Measurements from ENCODE around the gene FAM222A. TPM values are rescaled to one million over a fixed set of nuclear protein-coding genes. Genes with fewer than 3 reads are reported as not detected.

The FAM222A gene
- polyA plus RNA-seq, 6 donors from 2014 or later: 0.29 to 0.30 TPM; not detected in 4

GRCh38 chr12:109696485-109697269 lies 16.9 kb upstream of the FAM222A start:
- ATAC-seq (ENCODE audit: low read depth in 2 of 2) (no peak), DNase-seq (no peak)
- Mint-ChIP-seq H3K4me1 (no peaks in the 10 kb centered on the region), H3K4me3 (no peak overlapping the region), H3K27ac (no peak overlapping the region), H3K36me3 (peaks cover 0 to 8% of the 10 kb centered on the region in 2 donors), H3K9me3 (peaks cover 0 to 16% (median 2%) of the 10 kb centered on the region in 7 donors), H3K27me3 (peaks cover 10 to 42% (median 32%) of the 10 kb centered on the region in 3 donors)

DNA sequence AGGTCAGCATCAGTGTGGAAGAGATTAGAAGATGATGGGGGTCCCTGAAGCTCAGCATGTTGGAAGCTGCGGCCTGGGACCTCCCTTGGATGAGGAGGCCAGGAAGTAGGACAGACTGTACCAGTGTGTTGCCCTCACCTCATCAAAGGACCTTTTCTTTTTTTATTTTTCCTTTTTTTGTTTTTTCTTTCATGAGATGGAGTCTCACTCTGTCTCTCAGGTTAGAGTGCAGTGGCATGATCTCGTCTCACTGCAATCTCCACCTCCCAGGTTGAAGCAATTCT lies 16.4 kb upstream of the FAM222A start:
- peaks cover 0 to 11% (median 1%) of the 10 kb centered on the region in 7 donors for H3K9me3 Mint-ChIP-seq
- no peak overlapping the region for H3K27ac Mint-ChIP-seq
- H3K36me3 Mint-ChIP-seq: peaks cover 0 to 8% of the 10 kb centered on the region in 2 donors
- H3K4me3 Mint-ChIP-seq: no peak overlapping the region
- H3K4me1 Mint-ChIP-seq: no peaks in the 10 kb centered on the region
- peaks cover 10 to 40% (median 35%) of the 10 kb centered on the region in 3 donors for H3K27me3 Mint-ChIP-seq
- ATAC-seq (ENCODE audit: low read depth in 2 of 2) (no peak), DNase-seq (no peak)

DNA sequence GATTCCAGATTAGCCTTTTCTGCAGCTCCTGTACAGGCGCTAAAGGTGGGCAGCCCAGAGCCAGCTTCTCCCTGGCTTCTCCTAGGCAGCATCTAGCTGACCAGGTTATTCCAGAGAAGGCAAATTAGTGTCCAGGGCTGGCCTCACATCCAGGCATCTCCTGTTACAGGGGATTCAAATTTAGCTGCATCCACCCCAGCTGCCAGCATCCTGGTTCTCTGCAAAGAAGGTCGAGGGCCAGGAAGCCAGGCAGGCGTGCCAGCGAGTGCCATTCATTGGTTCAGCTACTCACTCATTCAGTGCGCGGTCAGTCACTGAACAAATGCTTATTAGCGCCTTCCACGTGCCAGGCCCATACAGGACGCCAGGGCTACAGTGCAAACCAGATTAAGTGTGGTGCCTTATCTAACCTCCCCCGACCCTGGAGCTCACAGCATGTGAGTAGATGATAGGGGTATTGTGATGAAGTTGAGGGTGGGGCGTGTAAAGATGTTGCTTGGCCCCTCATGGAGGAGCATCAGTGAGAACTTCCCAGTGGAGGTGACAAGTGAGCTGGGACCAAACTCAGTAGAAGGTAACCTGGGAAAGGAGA lies 15.7 kb upstream of the FAM222A start:
- Mint-ChIP-seq H3K4me1 (no peaks in the 10 kb centered on the region), H3K9me3 (peaks cover 0 to 3% (median 0%) of the 10 kb centered on the region in 7 donors), H3K27me3 (peaks cover 3 to 41% (median 35%) of the 10 kb centered on the region in 3 donors), H3K4me3 (no peak overlapping the region), H3K27ac (peak overlapping the region in 1 of 6 donors; percentile 81), H3K36me3 (peaks cover 0 to 6% of the 10 kb centered on the region in 2 donors)
- DNase-seq: no peak
- ATAC-seq (ENCODE audit: low read depth in 2 of 2): no peak

- H3K9me3 Mint-ChIP-seq: no peaks in the 10 kb centered on the region
- no peaks in the 10 kb centered on the region for H3K36me3 Mint-ChIP-seq
- ATAC-seq (ENCODE audit: low read depth in 2 of 2): no peak
- DNase-seq: no peak
- H3K27me3 Mint-ChIP-seq: peaks cover 3 to 40% (median 35%) of the 10 kb centered on the region in 3 donors
- no peak overlapping the region for H3K27ac Mint-ChIP-seq
- H3K4me1 Mint-ChIP-seq: no peaks in the 10 kb centered on the region
- no peak overlapping the region for H3K4me3 Mint-ChIP-seq
These were observed 14.8 kb upstream of the FAM222A start for GRCh38 chr12:109698820-109699219.

GRCh38 chr12:109701064-109701463 lies 12.6 kb upstream of the FAM222A start:
- H3K9me3 Mint-ChIP-seq: no peaks in the 10 kb centered on the region
- H3K27me3 Mint-ChIP-seq: peaks cover 8 to 42% (median 36%) of the 10 kb centered on the region in 3 donors
- DNase-seq (no peak), ATAC-seq (ENCODE audit: low read depth in 2 of 2) (no peak)
- H3K36me3 Mint-ChIP-seq: no peaks in the 10 kb centered on the region
- no peak overlapping the region for H3K27ac Mint-ChIP-seq
- H3K4me1 Mint-ChIP-seq: no peaks in the 10 kb centered on the region
- no peak overlapping the region for H3K4me3 Mint-ChIP-seq

- DNase-seq: no peak
- Mint-ChIP-seq H3K9me3 (no peaks in the 10 kb centered on the region), H3K4me1 (no peaks in the 10 kb centered on the region), H3K27me3 (peaks cover 16 to 50% (median 32%) of the 10 kb centered on the region in 3 donors), H3K27ac (no peak overlapping the region), H3K36me3 (no peaks in the 10 kb centered on the region), H3K4me3 (no peak overlapping the region)
- no peak for ATAC-seq (ENCODE audit: low read depth in 2 of 2)
These were observed 11.3 kb upstream of the FAM222A start for GRCh38 chr12:109702111-109702841.

- H3K4me3 Mint-ChIP-seq: peak overlapping the region in 1 of 8 donors; percentile 43
- H3K36me3 Mint-ChIP-seq: no peaks in the 10 kb centered on the region
- H3K27me3 Mint-ChIP-seq: peaks cover 13 to 57% (median 42%) of the 10 kb centered on the region in 3 donors
- H3K9me3 Mint-ChIP-seq: no peaks in the 10 kb centered on the region
- DNase-seq (no peak), ATAC-seq (ENCODE audit: low read depth in 2 of 2) (no peak)
- H3K27ac Mint-ChIP-seq: no peak overlapping the region
- no peaks in the 10 kb centered on the region for H3K4me1 Mint-ChIP-seq
These were observed 9.9 kb upstream of the FAM222A start for GRCh38 chr12:109703684-109704083.

DNA sequence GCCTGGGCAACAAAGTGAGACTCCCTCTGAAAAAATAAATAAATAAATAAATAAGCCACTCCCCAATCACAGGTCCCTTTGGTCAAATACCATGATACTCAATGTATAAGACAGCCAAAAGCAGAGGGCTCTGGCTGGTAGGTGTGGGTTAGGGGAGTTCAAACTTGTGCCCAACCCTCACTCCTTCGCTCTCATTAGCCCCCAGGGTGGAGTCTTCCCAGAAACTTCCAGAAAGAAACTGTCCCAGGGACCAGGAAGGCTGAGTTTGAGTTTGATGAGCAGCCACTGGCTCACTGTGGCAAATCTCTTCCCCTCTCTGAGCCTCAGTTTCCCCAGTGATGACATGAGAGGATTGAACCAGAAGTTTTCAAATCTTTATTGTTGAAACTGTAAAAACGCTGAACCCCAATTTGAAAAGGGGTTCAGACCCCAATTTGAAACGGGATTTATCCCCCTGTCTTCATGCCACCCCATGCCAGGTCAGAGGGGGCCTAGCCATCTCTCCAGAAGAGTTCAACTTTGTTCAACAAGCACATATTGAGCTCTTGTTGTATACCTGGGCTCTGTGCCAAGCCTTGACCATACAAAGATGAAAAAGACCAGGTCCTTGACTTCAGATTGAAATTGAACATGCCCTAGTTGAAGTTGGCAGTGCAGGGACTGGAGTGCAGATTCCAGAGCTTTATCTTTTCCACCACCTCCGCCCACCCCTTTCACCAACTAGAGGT lies 9.1 kb upstream of the FAM222A start:
- Mint-ChIP-seq H3K4me3 (no peak overlapping the region), H3K36me3 (peaks cover 0 to under 1% of the 10 kb centered on the region in 2 donors), H3K27ac (no peak overlapping the region), H3K4me1 (no peaks in the 10 kb centered on the region), H3K27me3 (peaks cover 14 to 65% (median 51%) of the 10 kb centered on the region in 3 donors), H3K9me3 (no peaks in the 10 kb centered on the region)
- ATAC-seq (ENCODE audit: low read depth in 2 of 2): no peak
- DNase-seq: no peak

- Mint-ChIP-seq H3K27ac (no peak overlapping the region), H3K27me3 (peaks cover 20 to 73% (median 58%) of the 10 kb centered on the region in 3 donors), H3K9me3 (no peaks in the 10 kb centered on the region), H3K4me1 (no peaks in the 10 kb centered on the region), H3K36me3 (peaks cover 0 to 7% of the 10 kb centered on the region in 2 donors), H3K4me3 (no peak overlapping the region)
- DNase-seq (no peak), ATAC-seq (ENCODE audit: low read depth in 2 of 2) (no peak)
These were observed 8.3 kb upstream of the FAM222A start for GRCh38 chr12:109705291-109705690.

DNA sequence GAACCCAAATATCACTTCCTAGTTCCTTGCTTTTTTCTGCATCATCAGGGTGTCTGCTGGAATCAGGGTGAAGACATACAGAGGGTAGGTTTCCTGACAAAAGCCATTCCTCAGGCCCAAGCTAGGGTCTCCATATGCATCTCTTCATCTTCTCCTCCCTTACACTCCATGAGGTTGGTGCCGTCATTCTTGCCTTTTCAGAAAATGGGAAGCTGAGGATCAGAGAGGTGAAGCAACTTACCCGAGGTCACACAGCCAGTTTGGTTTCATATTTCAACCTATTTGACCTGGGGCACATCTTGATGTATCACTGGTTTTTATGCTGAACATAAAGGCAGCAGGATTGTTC lies 7.3 kb upstream of the FAM222A start:
- H3K27ac Mint-ChIP-seq: no peak overlapping the region
- H3K27me3 Mint-ChIP-seq: peaks cover 25 to 80% (median 67%) of the 10 kb centered on the region in 3 donors
- no peaks in the 10 kb centered on the region for H3K9me3 Mint-ChIP-seq
- peaks cover 0 to 13% of the 10 kb centered on the region in 2 donors for H3K36me3 Mint-ChIP-seq
- no peak overlapping the region for H3K4me3 Mint-ChIP-seq
- ATAC-seq (ENCODE audit: low read depth in 2 of 2) (no peak), DNase-seq (no peak)
- H3K4me1 Mint-ChIP-seq: no peaks in the 10 kb centered on the region

DNA sequence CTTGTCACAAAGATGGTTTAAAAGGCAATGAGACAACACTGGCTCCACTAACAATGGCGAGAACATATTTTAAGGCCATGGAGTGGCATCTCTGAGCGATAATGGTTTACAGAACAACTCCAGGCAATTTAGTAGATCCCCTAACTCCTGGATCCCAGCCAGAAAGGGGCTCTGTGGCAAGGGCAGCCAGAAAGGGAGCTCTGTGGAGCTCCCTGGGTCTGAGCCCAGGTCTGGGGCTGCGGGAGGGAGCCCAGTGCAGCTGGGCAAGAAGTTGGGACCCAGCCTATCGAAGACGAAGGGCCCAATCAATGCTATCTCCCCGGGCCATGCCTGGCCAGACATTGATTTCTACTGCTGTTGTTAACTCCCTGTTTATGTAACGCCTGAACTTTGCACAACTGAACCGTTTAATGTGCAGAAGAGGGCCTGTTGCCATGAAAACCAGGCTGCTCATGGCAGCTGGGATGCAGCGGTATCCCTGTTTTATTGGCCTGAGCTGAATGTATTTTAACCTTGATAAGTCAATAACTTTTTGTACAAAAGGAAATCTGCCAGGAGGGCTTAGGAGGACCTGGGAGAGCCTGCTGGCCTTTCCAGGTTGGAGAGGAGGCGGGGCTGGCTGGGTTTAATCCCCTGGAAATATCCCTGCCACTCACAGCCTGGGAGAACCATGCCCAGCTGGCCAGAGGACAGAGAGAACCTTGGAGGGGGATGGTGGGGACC lies 6.7 kb upstream of the FAM222A start:
- no peaks in the 10 kb centered on the region for H3K9me3 Mint-ChIP-seq
- H3K36me3 Mint-ChIP-seq: peaks cover 0 to 13% of the 10 kb centered on the region in 2 donors
- no peak overlapping the region for H3K27ac Mint-ChIP-seq
- DNase-seq: no peak
- ATAC-seq (ENCODE audit: low read depth in 2 of 2): no peak
- peaks cover 25 to 80% (median 69%) of the 10 kb centered on the region in 3 donors for H3K27me3 Mint-ChIP-seq
- H3K4me1 Mint-ChIP-seq: no peaks in the 10 kb centered on the region
- no peak overlapping the region for H3K4me3 Mint-ChIP-seq

GRCh38 chr12:109707470-109707821 lies 6.2 kb upstream of the FAM222A start:
- no peaks in the 10 kb centered on the region for H3K4me1 Mint-ChIP-seq
- H3K36me3 Mint-ChIP-seq: peaks cover 0 to 13% of the 10 kb centered on the region in 2 donors
- DNase-seq (no peak), ATAC-seq (ENCODE audit: low read depth in 2 of 2) (no peak)
- H3K27me3 Mint-ChIP-seq: peaks cover 25 to 75% (median 69%) of the 10 kb centered on the region in 3 donors
- H3K27ac Mint-ChIP-seq: peak overlapping the region in 1 of 6 donors; percentile 68
- no peaks in the 10 kb centered on the region for H3K9me3 Mint-ChIP-seq
- no peak overlapping the region for H3K4me3 Mint-ChIP-seq

DNA sequence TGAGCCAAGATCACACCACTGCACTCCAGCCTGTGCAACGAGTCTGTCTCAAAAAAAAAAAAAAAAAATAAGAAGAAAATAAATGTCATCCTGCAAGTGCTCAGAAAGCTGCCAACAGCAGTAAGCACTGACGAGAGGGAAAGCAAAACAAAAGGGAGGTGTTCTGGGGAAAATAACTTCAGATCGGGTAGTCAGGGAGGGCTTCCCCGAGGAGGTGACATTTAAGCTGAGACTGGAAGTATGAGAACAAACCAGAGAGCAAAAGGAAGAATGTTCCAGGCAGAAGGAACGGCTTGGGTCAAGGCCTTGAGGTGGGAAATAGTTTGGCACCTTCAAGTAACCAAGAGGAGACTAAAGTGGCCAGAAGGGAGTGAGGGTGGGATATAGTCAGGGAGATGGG lies 4.7 kb upstream of the FAM222A start:
- no peaks in the 10 kb centered on the region for H3K9me3 Mint-ChIP-seq
- ATAC-seq (ENCODE audit: low read depth in 2 of 2) (no peak), DNase-seq (no peak)
- peaks cover 0 to 13% of the 10 kb centered on the region in 2 donors for H3K36me3 Mint-ChIP-seq
- H3K27ac Mint-ChIP-seq: no peak overlapping the region
- no peaks in the 10 kb centered on the region for H3K4me1 Mint-ChIP-seq
- H3K27me3 Mint-ChIP-seq: peaks cover 25 to 60% (median 57%) of the 10 kb centered on the region in 3 donors
- H3K4me3 Mint-ChIP-seq: no peak overlapping the region
